Effector memory CD4-positive, alpha-beta T cell (primary cell): Measurements from ENCODE around the gene PTPN13.

Experiments
- DNase-seq, 3 donors: peaks; one replicate each; pipeline ENCODE4 v3.0.0-alpha.2; 2020
- H3K27ac ChIP-seq: 2 replicates; pipeline ENCODE4 v1.7.0; 2013; ENCODE audit warnings: mild to moderate bottlenecking, low read length, moderate library complexity; ENCODE audit not compliant: insufficient read depth, poor library complexity, severe bottlenecking
- H3K27me3 ChIP-seq: replicated peaks from 2 replicates; pipeline ENCODE4 v1.7.0; 2013; ENCODE audit warnings: mild to moderate bottlenecking, low read length; ENCODE audit not compliant: insufficient read depth, control insufficient read depth, poor library complexity, severe bottlenecking
- H3K36me3 ChIP-seq: 2 replicates; pipeline ENCODE4 v1.7.0; 2013; ENCODE audit warnings: mild to moderate bottlenecking, low read length, moderate library complexity; ENCODE audit not compliant: control insufficient read depth, insufficient read depth
- H3K4me1 ChIP-seq: 2 replicates; pipeline ENCODE4 v1.7.0; 2013; ENCODE audit warnings: low read length, mild to moderate bottlenecking; ENCODE audit not compliant: control insufficient read depth, insufficient read depth, poor library complexity, severe bottlenecking
- H3K4me3 ChIP-seq: 2 replicates; pipeline ENCODE4 v1.7.0; 2013; ENCODE audit warnings: low read length, low read depth, mild to moderate bottlenecking; ENCODE audit not compliant: insufficient read depth, poor library complexity, severe bottlenecking
- H3K9me3 ChIP-seq: 2 replicates; pipeline ENCODE4 v1.7.0; 2013; ENCODE audit warnings: mild to moderate bottlenecking, low read length, moderate library complexity; ENCODE audit not compliant: control insufficient read depth

Gene PTPN13

GRCh38 chr4:86775061-86775460 lies 180.9 kb downstream of the PTPN13 start:
- no peak overlapping the region for H3K4me3 ChIP-seq
- H3K4me1 ChIP-seq = no peaks in the 10 kb centered on the region
- H3K27ac ChIP-seq = no peak overlapping the region
- H3K36me3 ChIP-seq = no peaks in the 10 kb centered on the region
- H3K27me3 ChIP-seq = no peaks in the 10 kb centered on the region
- DNase-seq = no peak
- no peaks in the 10 kb centered on the region for H3K9me3 ChIP-seq

GRCh38 chr4:86778175-86778574 lies 184.1 kb downstream of the PTPN13 start:
- H3K27ac ChIP-seq = no peak overlapping the region
- H3K9me3 ChIP-seq = no peaks in the 10 kb centered on the region
- no peaks in the 10 kb centered on the region for H3K36me3 ChIP-seq
- H3K4me1 ChIP-seq = no peaks in the 10 kb centered on the region
- H3K4me3 ChIP-seq = no peak overlapping the region
- no peaks in the 10 kb centered on the region for H3K27me3 ChIP-seq
- no peak for DNase-seq

GRCh38 chr4:86788826-86789225 lies 194.7 kb downstream of the PTPN13 start:
- H3K9me3 ChIP-seq = no peaks in the 10 kb centered on the region
- no peak overlapping the region for H3K4me3 ChIP-seq
- no peaks in the 10 kb centered on the region for H3K36me3 ChIP-seq
- no peak overlapping the region for H3K27ac ChIP-seq
- H3K27me3 ChIP-seq = no peaks in the 10 kb centered on the region
- no peak for DNase-seq
- H3K4me1 ChIP-seq = no peaks in the 10 kb centered on the region

GRCh38 chr4:86791126-86791525 lies 197.0 kb downstream of the PTPN13 start:
- DNase-seq = no peak
- H3K9me3 ChIP-seq = no peaks in the 10 kb centered on the region
- H3K27me3 ChIP-seq = no peaks in the 10 kb centered on the region
- H3K36me3 ChIP-seq = no peaks in the 10 kb centered on the region
- no peak overlapping the region for H3K27ac ChIP-seq
- no peak overlapping the region for H3K4me3 ChIP-seq
- no peaks in the 10 kb centered on the region for H3K4me1 ChIP-seq

- no peaks in the 10 kb centered on the region for H3K27me3 ChIP-seq
- H3K27ac ChIP-seq = no peak overlapping the region
- H3K9me3 ChIP-seq = no peaks in the 10 kb centered on the region
- H3K4me1 ChIP-seq = no peaks in the 10 kb centered on the region
- DNase-seq = no peak
- H3K36me3 ChIP-seq = no peaks in the 10 kb centered on the region
- H3K4me3 ChIP-seq = no peak overlapping the region
These were observed 215.7 kb downstream of the PTPN13 start for GRCh38 chr4:86809809-86810208.

- Histone ChIP-seq H3K36me3 (no peaks in the 10 kb centered on the region), H3K27ac (no peak overlapping the region), H3K27me3 (no peaks in the 10 kb centered on the region), H3K4me3 (no peak overlapping the region), H3K4me1 (no peaks in the 10 kb centered on the region), H3K9me3 (no peaks in the 10 kb centered on the region)
- DNase-seq = no peak
These were observed 216.7 kb downstream of the PTPN13 start for GRCh38 chr4:86810847-86811246.

GRCh38 chr4:86815653-86816052 lies 221.5 kb downstream of the PTPN13 start:
- H3K36me3 ChIP-seq = no peaks in the 10 kb centered on the region
- no peaks in the 10 kb centered on the region for H3K9me3 ChIP-seq
- H3K4me3 ChIP-seq = no peak overlapping the region
- no peaks in the 10 kb centered on the region for H3K4me1 ChIP-seq
- no peaks in the 10 kb centered on the region for H3K27me3 ChIP-seq
- DNase-seq = no peak
- no peak overlapping the region for H3K27ac ChIP-seq

- Histone ChIP-seq H3K4me1 (no peaks in the 10 kb centered on the region), H3K36me3 (no peaks in the 10 kb centered on the region), H3K9me3 (no peaks in the 10 kb centered on the region), H3K27ac (no peak overlapping the region), H3K27me3 (no peaks in the 10 kb centered on the region), H3K4me3 (no peak overlapping the region)
- DNase-seq = no peak
These were observed 222.6 kb downstream of the PTPN13 start for GRCh38 chr4:86816501-86817273.

GRCh38 chr4:86818211-86818610 lies 224.1 kb downstream of the PTPN13 start:
- no peaks in the 10 kb centered on the region for H3K9me3 ChIP-seq
- no peaks in the 10 kb centered on the region for H3K27me3 ChIP-seq
- no peaks in the 10 kb centered on the region for H3K36me3 ChIP-seq
- H3K4me1 ChIP-seq = no peaks in the 10 kb centered on the region
- no peak overlapping the region for H3K27ac ChIP-seq
- no peak for DNase-seq
- H3K4me3 ChIP-seq = no peak overlapping the region

GRCh38 chr4:86818841-86819240 lies 224.7 kb downstream of the PTPN13 start:
- DNase-seq = no peak
- Histone ChIP-seq H3K27ac (no peak overlapping the region), H3K4me1 (no peaks in the 10 kb centered on the region), H3K9me3 (no peaks in the 10 kb centered on the region), H3K27me3 (no peaks in the 10 kb centered on the region), H3K36me3 (no peaks in the 10 kb centered on the region), H3K4me3 (no peak overlapping the region)
